Neural progenitor cell (in vitro differentiated cells): ENCODE measurements around the gene SNTG2.

Experiments
- EZH2phosphoT487 ChIP-seq: fragments of 200-600 bp; sonication (generic); IDR thresholded peaks from 2 replicates; pipeline ENCODE4 v1.6.1; 2017; ENCODE audit warnings: antibody characterized with exemption
- TF ChIP-seq, protein P1 (sequence below): fragments of 200-600 bp; sonication (generic); IDR thresholded peaks from 2 replicates; pipeline ENCODE4 v1.5.1; 2017; ENCODE audit warnings: antibody characterized with exemption, mild to moderate bottlenecking

DNA sequence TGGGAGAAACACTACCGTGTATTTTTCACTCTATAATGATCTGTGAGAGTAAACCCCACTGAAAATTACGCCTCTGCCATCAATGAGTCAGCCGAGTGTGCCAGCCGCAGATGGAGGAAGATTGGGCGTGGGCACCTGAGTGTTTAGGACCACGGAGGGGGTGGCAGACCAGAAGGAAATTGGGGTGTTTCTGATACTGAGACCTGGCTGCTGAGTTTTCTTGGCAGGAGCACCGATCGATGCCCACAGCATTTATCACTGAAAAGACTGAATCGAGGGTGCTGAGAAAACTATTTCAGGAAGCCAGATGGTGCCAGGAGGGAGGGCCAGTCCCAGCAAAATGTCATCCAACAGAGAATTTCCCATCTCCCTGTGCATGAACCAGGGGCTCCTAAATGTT, 370.7 kb downstream of the SNTG2 start:
- TF ChIP-seq, protein P1, sequence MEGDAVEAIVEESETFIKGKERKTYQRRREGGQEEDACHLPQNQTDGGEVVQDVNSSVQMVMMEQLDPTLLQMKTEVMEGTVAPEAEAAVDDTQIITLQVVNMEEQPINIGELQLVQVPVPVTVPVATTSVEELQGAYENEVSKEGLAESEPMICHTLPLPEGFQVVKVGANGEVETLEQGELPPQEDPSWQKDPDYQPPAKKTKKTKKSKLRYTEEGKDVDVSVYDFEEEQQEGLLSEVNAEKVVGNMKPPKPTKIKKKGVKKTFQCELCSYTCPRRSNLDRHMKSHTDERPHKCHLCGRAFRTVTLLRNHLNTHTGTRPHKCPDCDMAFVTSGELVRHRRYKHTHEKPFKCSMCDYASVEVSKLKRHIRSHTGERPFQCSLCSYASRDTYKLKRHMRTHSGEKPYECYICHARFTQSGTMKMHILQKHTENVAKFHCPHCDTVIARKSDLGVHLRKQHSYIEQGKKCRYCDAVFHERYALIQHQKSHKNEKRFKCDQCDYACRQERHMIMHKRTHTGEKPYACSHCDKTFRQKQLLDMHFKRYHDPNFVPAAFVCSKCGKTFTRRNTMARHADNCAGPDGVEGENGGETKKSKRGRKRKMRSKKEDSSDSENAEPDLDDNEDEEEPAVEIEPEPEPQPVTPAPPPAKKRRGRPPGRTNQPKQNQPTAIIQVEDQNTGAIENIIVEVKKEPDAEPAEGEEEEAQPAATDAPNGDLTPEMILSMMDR = no peak
- no peak for TF ChIP-seq EZH2phosphoT487
